ENCODE data around the gene MCTP1.

The MCTP1 gene

DNA sequence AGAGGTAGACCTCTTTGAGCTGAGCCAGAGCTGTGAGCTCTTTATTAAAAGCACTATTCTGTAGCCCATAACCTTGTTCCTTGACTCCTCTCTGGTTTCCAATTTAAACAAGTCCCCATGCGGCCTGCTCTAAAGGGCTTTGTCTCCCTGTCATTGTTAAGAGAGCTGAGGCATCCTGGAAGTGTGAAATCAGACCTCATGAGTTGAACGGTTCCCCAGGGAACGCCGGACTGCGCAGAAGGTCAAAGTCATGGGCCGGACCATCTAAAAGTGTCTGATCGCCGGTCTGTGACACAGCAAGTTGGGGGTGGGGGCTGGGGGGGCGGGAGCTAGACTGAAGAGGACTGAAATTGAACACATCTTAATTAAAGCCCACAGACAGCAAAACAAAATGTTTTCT, 400.6 kb downstream of the MCTP1 start:
- no peak for DNase-seq (ENCODE audit: low read depth, low spot score)
- no peak overlapping the region for H3K27ac ChIP-seq
- TF ChIP-seq EZH2 (IDR thresholded peaks at IDR 0.05) (no peak), POLR2AphosphoS5 (IDR thresholded peaks at IDR 0.05; ENCODE audit: borderline replicate concordance, low read depth, low read length) (no peak), FOXP2 (optimal IDR thresholded peaks at IDR 0.05; ENCODE audit: control extremely low read depth, extremely low read length, insufficient read depth) (no peak)

GRCh38 chr5:94872526-94872925, 412.4 kb downstream of the MCTP1 start:
- no peak for DNase-seq (ENCODE audit: low read depth, low spot score)
- no peak overlapping the region for H3K4me3 ChIP-seq
- no peak overlapping the region for H3K27ac ChIP-seq
- H3K9me3 ChIP-seq (ENCODE audit: low read depth, low read length) = no peaks in the 10 kb centered on the region
- TF ChIP-seq EZH2 (IDR thresholded peaks at IDR 0.05) (no peak), POLR2AphosphoS5 (IDR thresholded peaks at IDR 0.05; ENCODE audit: borderline replicate concordance, low read depth, low read length) (no peak), FOXP2 (optimal IDR thresholded peaks at IDR 0.05; ENCODE audit: control extremely low read depth, extremely low read length, insufficient read depth) (no peak)
- H3K36me3 ChIP-seq (ENCODE audit: insufficient read depth, low read length) = no peaks in the 10 kb centered on the region
- H3K9ac ChIP-seq (ENCODE audit: insufficient read length) = no peak overlapping the region

More for the DNA sequence above, 400.6 kb downstream of the MCTP1 start:
- Histone ChIP-seq H3K4me3 (no peak overlapping the region), H3K36me3 (ENCODE audit: insufficient read depth, low read length) (no peaks in the 10 kb centered on the region), H3K9me3 (ENCODE audit: low read depth, low read length) (no peaks in the 10 kb centered on the region), H3K9ac (ENCODE audit: insufficient read length) (no peak overlapping the region)

DNA sequence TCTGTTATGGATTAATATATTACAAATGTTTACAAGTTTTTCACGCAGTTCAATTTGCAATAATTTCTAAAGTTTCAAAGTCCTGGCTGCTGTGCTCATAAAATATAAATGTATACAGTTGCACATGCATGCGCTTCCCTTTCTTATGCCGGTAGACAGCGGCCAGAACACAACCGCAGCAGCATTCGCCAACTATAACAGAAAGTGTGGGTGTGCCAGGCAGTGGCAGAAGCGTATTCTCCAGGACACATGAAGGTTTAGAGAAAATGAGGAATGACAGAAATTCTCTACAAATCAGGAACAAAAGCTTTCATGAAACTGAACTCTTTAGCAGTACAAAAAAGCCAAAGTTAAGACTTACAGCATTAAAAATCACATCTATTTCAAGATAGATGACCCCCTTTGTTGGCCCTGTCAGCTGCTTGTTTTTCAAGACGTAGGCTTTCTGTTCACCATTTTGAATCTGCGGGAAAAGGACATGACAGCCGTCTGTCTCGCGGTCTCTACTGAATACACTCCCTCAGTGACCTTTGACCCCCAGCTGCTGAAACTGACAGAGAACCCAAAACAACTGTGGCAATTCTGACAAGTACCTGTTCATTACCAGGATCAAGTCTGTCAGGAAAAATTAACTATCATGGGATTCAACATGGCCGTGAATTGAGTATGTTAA, 414.2 kb downstream of the MCTP1 start:
- no peak for TF ChIP-seq POLR2AphosphoS5 (IDR thresholded peaks at IDR 0.05; ENCODE audit: borderline replicate concordance, low read depth, low read length)
- TF ChIP-seq FOXP2 (optimal IDR thresholded peaks at IDR 0.05; ENCODE audit: control extremely low read depth, extremely low read length, insufficient read depth) = no peak
- TF ChIP-seq EZH2 (IDR thresholded peaks at IDR 0.05) = no peak
- Histone ChIP-seq H3K36me3 (ENCODE audit: insufficient read depth, low read length) (no peaks in the 10 kb centered on the region), H3K9me3 (ENCODE audit: low read depth, low read length) (no peaks in the 10 kb centered on the region), H3K9ac (ENCODE audit: insufficient read length) (no peak overlapping the region), H3K4me3 (no peak overlapping the region), H3K27ac (no peak overlapping the region)
- no peak for DNase-seq (ENCODE audit: low read depth, low spot score)

- Histone ChIP-seq H3K9ac (ENCODE audit: insufficient read length) (no peak overlapping the region), H3K9me3 (ENCODE audit: low read depth, low read length) (no peaks in the 10 kb centered on the region), H3K36me3 (ENCODE audit: insufficient read depth, low read length) (no peaks in the 10 kb centered on the region), H3K27ac (no peak overlapping the region), H3K4me3 (no peak overlapping the region)
- no peak for TF ChIP-seq POLR2AphosphoS5 (IDR thresholded peaks at IDR 0.05; ENCODE audit: borderline replicate concordance, low read depth, low read length)
- no peak for TF ChIP-seq EZH2 (IDR thresholded peaks at IDR 0.05)
- DNase-seq (ENCODE audit: low read depth, low spot score) = no peak
These were observed 415.0 kb downstream of the MCTP1 start for GRCh38 chr5:94869921-94870320.

DNA sequence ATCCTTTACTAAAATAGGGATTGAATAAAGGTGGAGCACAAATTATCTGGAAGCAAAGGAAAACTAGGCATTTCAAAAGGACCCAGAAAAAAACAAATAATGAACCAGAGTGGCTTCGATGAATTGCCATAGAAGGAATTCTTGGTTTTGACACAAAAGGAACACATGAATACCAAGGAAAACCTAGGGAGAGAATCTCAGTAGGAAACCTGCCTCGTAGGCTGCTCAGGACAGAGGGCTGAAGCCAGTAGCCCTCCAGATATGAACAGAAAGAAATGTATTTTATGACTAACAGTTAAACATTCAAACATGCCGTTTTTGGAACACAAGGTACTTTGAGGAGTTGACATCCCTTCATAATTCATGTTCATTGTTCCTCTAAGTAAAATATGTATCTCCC, 420.9 kb downstream of the MCTP1 start:
- TF ChIP-seq POLR2AphosphoS5 (IDR thresholded peaks at IDR 0.05; ENCODE audit: borderline replicate concordance, low read depth, low read length) (no peak), FOXP2 (optimal IDR thresholded peaks at IDR 0.05; ENCODE audit: control extremely low read depth, extremely low read length, insufficient read depth) (no peak), EZH2 (IDR thresholded peaks at IDR 0.05) (no peak)
- DNase-seq (ENCODE audit: low read depth, low spot score) = no peak
- Histone ChIP-seq H3K9me3 (ENCODE audit: low read depth, low read length) (no peaks in the 10 kb centered on the region), H3K36me3 (ENCODE audit: insufficient read depth, low read length) (no peaks in the 10 kb centered on the region), H3K27ac (no peak overlapping the region), H3K4me3 (no peak overlapping the region), H3K9ac (ENCODE audit: insufficient read length) (no peak overlapping the region)

DNA sequence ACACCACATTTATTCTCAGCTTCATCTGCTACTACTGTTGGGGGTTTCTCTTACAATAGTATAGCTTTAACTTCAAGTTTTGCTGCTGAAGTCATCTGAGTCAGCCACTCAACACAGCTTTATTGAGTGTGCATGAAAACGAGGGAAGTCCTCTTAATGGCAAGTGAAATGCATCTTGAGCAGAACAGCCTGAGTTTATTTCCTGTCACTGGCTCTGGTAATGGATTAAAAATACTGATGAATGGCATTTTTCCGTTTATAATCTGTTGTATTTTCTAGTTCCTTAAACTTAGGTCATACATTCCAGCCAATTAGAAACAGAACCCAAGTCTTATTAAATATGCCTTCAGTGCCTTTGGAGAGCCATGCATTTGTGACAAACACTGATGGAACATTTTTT, 427.8 kb downstream of the MCTP1 start:
- H3K4me3 ChIP-seq = peak overlapping the region; percentile 20; the same call in 1 of the 2 replicates
- H3K9ac ChIP-seq (ENCODE audit: insufficient read length) = no peak overlapping the region
- H3K36me3 ChIP-seq (ENCODE audit: insufficient read depth, low read length) = no peaks in the 10 kb centered on the region
- peak overlapping the region; percentile 49; the same call in 1 of the 2 replicates for H3K27ac ChIP-seq
- TF ChIP-seq POLR2AphosphoS5 (IDR thresholded peaks at IDR 0.05; ENCODE audit: borderline replicate concordance, low read depth, low read length) = no peak
- TF ChIP-seq FOXP2 (optimal IDR thresholded peaks at IDR 0.05; ENCODE audit: control extremely low read depth, extremely low read length, insufficient read depth) = no peak
- TF ChIP-seq EZH2 (IDR thresholded peaks at IDR 0.05) = no peak
- no peak for DNase-seq (ENCODE audit: low read depth, low spot score)
- no peaks in the 10 kb centered on the region for H3K9me3 ChIP-seq (ENCODE audit: low read depth, low read length)

GRCh38 chr5:94856257-94856800, 428.6 kb downstream of the MCTP1 start:
- H3K27ac ChIP-seq = no peak overlapping the region
- DNase-seq (ENCODE audit: low read depth, low spot score) = no peak
- H3K36me3 ChIP-seq (ENCODE audit: insufficient read depth, low read length) = no peaks in the 10 kb centered on the region
- TF ChIP-seq POLR2AphosphoS5 (IDR thresholded peaks at IDR 0.05; ENCODE audit: borderline replicate concordance, low read depth, low read length) = no peak
- no peak for TF ChIP-seq EZH2 (IDR thresholded peaks at IDR 0.05)
- TF ChIP-seq FOXP2 (optimal IDR thresholded peaks at IDR 0.05; ENCODE audit: control extremely low read depth, extremely low read length, insufficient read depth) = no peak
- H3K9me3 ChIP-seq (ENCODE audit: low read depth, low read length) = no peaks in the 10 kb centered on the region
- H3K9ac ChIP-seq (ENCODE audit: insufficient read length) = no peak overlapping the region
- H3K4me3 ChIP-seq = no peak overlapping the region

GRCh38 chr5:94855543-94855942, 429.4 kb downstream of the MCTP1 start:
- no peaks in the 10 kb centered on the region for H3K36me3 ChIP-seq (ENCODE audit: insufficient read depth, low read length)
- H3K9me3 ChIP-seq (ENCODE audit: low read depth, low read length) = no peaks in the 10 kb centered on the region
- no peak for DNase-seq (ENCODE audit: low read depth, low spot score)
- H3K4me3 ChIP-seq = no peak overlapping the region
- H3K27ac ChIP-seq = no peak overlapping the region
- no peak for TF ChIP-seq POLR2AphosphoS5 (IDR thresholded peaks at IDR 0.05; ENCODE audit: borderline replicate concordance, low read depth, low read length)
- no peak for TF ChIP-seq FOXP2 (optimal IDR thresholded peaks at IDR 0.05; ENCODE audit: control extremely low read depth, extremely low read length, insufficient read depth)
- no peak for TF ChIP-seq EZH2 (IDR thresholded peaks at IDR 0.05)
- H3K9ac ChIP-seq (ENCODE audit: insufficient read length) = no peak overlapping the region

DNA sequence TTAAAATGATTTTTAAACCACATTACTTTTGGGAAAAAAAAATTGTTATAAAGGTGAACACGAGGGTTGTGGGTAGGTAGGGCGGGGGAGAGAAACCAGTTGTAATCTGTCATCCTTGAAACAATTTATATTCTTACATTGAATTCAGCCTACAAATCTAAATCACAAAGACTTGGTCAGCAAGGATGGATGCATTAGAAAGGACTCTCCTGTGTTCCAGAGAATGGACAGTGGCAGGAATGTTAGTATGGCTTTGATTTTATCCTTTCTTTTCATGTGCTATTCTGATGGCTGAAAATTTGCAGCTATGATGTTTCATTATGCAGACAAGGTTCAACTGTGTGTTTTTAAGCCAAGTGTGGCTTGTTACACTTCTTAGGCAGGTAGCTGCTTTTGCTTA, 431.8 kb downstream of the MCTP1 start:
- H3K27ac ChIP-seq = no peak overlapping the region
- no peak overlapping the region for H3K4me3 ChIP-seq
- H3K36me3 ChIP-seq (ENCODE audit: insufficient read depth, low read length) = no peaks in the 10 kb centered on the region
- DNase-seq (ENCODE audit: low read depth, low spot score) = no peak
- TF ChIP-seq FOXP2 (optimal IDR thresholded peaks at IDR 0.05; ENCODE audit: control extremely low read depth, extremely low read length, insufficient read depth) = no peak
- no peak for TF ChIP-seq EZH2 (IDR thresholded peaks at IDR 0.05)
- no peak for TF ChIP-seq POLR2AphosphoS5 (IDR thresholded peaks at IDR 0.05; ENCODE audit: borderline replicate concordance, low read depth, low read length)
- no peaks in the 10 kb centered on the region for H3K9me3 ChIP-seq (ENCODE audit: low read depth, low read length)
- H3K9ac ChIP-seq (ENCODE audit: insufficient read length) = no peak overlapping the region
